HEK293T (cell line): Measurements from ENCODE around the gene PHAF1.

Experiments used
- CTCF ChIA-PET: fragments of 350-600 bp; formaldehyde crosslinking; extraction: SDS; loops from one replicate; lab custom pipeline; 2021; ENCODE audit warnings: antibody characterized with exemption, inconsistent platforms; lab: Yijun Ruan, JAX
- POLR2A ChIA-PET: fragments of 350-600 bp; formaldehyde crosslinking; extraction: SDS; loops from one replicate; lab custom pipeline; 2020; ENCODE audit warnings: antibody characterized with exemption, inconsistent platforms; lab: Yijun Ruan, JAX
- DNase-seq: peaks from one replicate; pipeline ENCODE4 v3.0.0; 2012; ENCODE audit warnings: mixed read lengths; ENCODE audit errors: extremely low spot score
- ARNT ChIP-seq: fragments of 450-650 bp; IDR thresholded peaks from 2 replicates; pipeline ENCODE4 v1.6.1; 2017; ENCODE audit warnings: mild to moderate bottlenecking
- BHLHE40 ChIP-seq: fragments of 450-650 bp; IDR thresholded peaks from 2 replicates; pipeline ENCODE4 v1.6.1; 2016; ENCODE audit warnings: mild to moderate bottlenecking, moderate library complexity, borderline replicate concordance
- CTBP1 ChIP-seq: fragments of 450-650 bp; IDR thresholded peaks from 2 replicates; pipeline ENCODE4 v1.6.1; 2016; ENCODE audit warnings: borderline replicate concordance
- ELF4 ChIP-seq: fragments of 450-650 bp; IDR thresholded peaks from 2 replicates; pipeline ENCODE4 v1.6.1; 2017; ENCODE audit warnings: antibody characterized with exemption
- FOXA1 ChIP-seq: fragments of 450-650 bp; IDR thresholded peaks from 2 replicates; pipeline ENCODE4 v1.6.1; 2016; ENCODE audit warnings: mild to moderate bottlenecking
- FOXK2 ChIP-seq: fragments of 450-650 bp; IDR thresholded peaks from 2 replicates; pipeline ENCODE4 v1.6.1; 2016; ENCODE audit warnings: mild to moderate bottlenecking
- FOXM1 ChIP-seq: fragments of 450-650 bp; IDR thresholded peaks from 2 replicates; pipeline ENCODE4 v1.6.1; 2017; ENCODE audit warnings: mild to moderate bottlenecking, borderline replicate concordance
- HDGF ChIP-seq: fragments of 450-650 bp; IDR thresholded peaks from 2 replicates; pipeline ENCODE4 v1.6.1; 2017; ENCODE audit warnings: antibody characterized with exemption, borderline replicate concordance
- L3MBTL2 ChIP-seq: fragments of 450-650 bp; conservative IDR thresholded peaks from 2 replicates; pipeline ENCODE4 v1.6.1; 2016; ENCODE audit warnings: mild to moderate bottlenecking
- LEF1 ChIP-seq: fragments of 450-650 bp; IDR thresholded peaks from 2 replicates; pipeline ENCODE4 v1.6.1; 2017; ENCODE audit warnings: mild to moderate bottlenecking, borderline replicate concordance
- NFRKB ChIP-seq: fragments of 450-650 bp; IDR thresholded peaks from 2 replicates; pipeline ENCODE4 v1.6.1; 2016; ENCODE audit warnings: mild to moderate bottlenecking, moderate library complexity
- PKNOX1 ChIP-seq: fragments of 450-650 bp; IDR thresholded peaks from 2 replicates; pipeline ENCODE4 v1.6.1; 2016
- SP1 ChIP-seq: fragments of 450-650 bp; IDR thresholded peaks from 2 replicates; pipeline ENCODE4 v1.6.1; 2017
- SUZ12 ChIP-seq: fragments of 450-650 bp; IDR thresholded peaks from 2 replicates; pipeline ENCODE4 v1.6.1; 2016; ENCODE audit warnings: mild to moderate bottlenecking
- TARDBP ChIP-seq: fragments of 450-650 bp; IDR thresholded peaks from 2 replicates; pipeline ENCODE4 v1.6.1; 2016
- ZNF384 ChIP-seq: fragments of 450-650 bp; IDR thresholded peaks from 2 replicates; pipeline ENCODE4 v1.6.1; 2016

PHAF1 gene

GRCh38 chr16:67108489-67108888 is 1.3 kb upstream of the PHAF1 start:
- ChIA-PET POLR2A (no interaction called here), CTCF (no interaction called here)
- DNase-seq: no peak
- TF ChIP-seq LEF1 (no peak), ZNF384 (no peak), ELF4 (no peak), FOXA1 (no peak), CTBP1 (no peak), SP1 (no peak), FOXK2 (no peak), ARNT (no peak), NFRKB (no peak), L3MBTL2 (no peak), BHLHE40 (no peak), HDGF (no peak)

- no peak for TF ChIP-seq ELF4
- no peak for TF ChIP-seq FOXK2
- no peak for TF ChIP-seq SP1
- TF ChIP-seq ZNF384: no peak
- TF ChIP-seq BHLHE40: no peak
- TF ChIP-seq FOXM1: no peak
- no peak for TF ChIP-seq HDGF
- no peak for TF ChIP-seq FOXA1
- no peak for TF ChIP-seq LEF1
- TF ChIP-seq SUZ12: no peak
- no peak for TF ChIP-seq NFRKB
- no peak for TF ChIP-seq L3MBTL2
- TF ChIP-seq CTBP1: no peak
- no peak for TF ChIP-seq ARNT
- TF ChIP-seq TARDBP: no peak
- no peak for TF ChIP-seq PKNOX1
- ChIA-PET CTCF (no interaction called here), POLR2A (no interaction called here)
- DNase-seq: no peak
These were observed 772 bp upstream of the PHAF1 start for GRCh38 chr16:67108931-67109406.

- ChIA-PET CTCF (interaction anchor here (1.2 to 1.9 kb wide), 2 partner anchors 21 to 43 kb away, joined by 3 to 8 read pairs; no protein-coding TSS in a partner anchor), POLR2A (interaction anchor here (1.2 kb wide), 1 partner anchor 179 kb away, joined by 3 read pairs; no protein-coding TSS in a partner anchor)
- no peak for DNase-seq
- TF ChIP-seq NFRKB (no peak), CTBP1 (no peak), FOXK2 (no peak), L3MBTL2 (no peak), FOXA1 (no peak), TARDBP (no peak), FOXM1 (no peak), ZNF384 (no peak), HDGF (no peak), SP1 (no peak), LEF1 (no peak), ELF4 (no peak), SUZ12 (no peak), ARNT (no peak), PKNOX1 (no peak), BHLHE40 (no peak)
These were observed 2.3 kb downstream of the PHAF1 start for GRCh38 chr16:67111951-67112444.

- no peak for DNase-seq
- CTCF ChIA-PET: interaction anchor here (1.9 kb wide), 1 partner anchor 43 kb away, joined by 8 read pairs; no protein-coding TSS in a partner anchor
- TF ChIP-seq LEF1 (no peak), FOXK2 (no peak), FOXM1 (no peak), SUZ12 (no peak), SP1 (no peak), ARNT (no peak), ZNF384 (no peak), L3MBTL2 (no peak), FOXA1 (no peak), BHLHE40 (no peak), HDGF (no peak), CTBP1 (no peak), NFRKB (no peak)
- POLR2A ChIA-PET: interaction anchor here (1.2 kb wide), 1 partner anchor 179 kb away, joined by 3 read pairs; no protein-coding TSS in a partner anchor
These were observed 3.1 kb downstream of the PHAF1 start for GRCh38 chr16:67112591-67113399.

- DNase-seq: no peak
- CTCF ChIA-PET: interaction anchor here (0.6 to 1.1 kb wide), 3 partner anchors 11 to 225 kb away, joined by 3 to 5 read pairs (median 5); no protein-coding TSS in a partner anchor
- POLR2A ChIA-PET: no interaction called here
- TF ChIP-seq NFRKB: no peak
- no peak for TF ChIP-seq SUZ12
- no peak for TF ChIP-seq ARNT
- TF ChIP-seq BHLHE40: no peak
- TF ChIP-seq FOXK2: no peak
- no peak for TF ChIP-seq FOXM1
- TF ChIP-seq L3MBTL2: no peak
- TF ChIP-seq FOXA1: no peak
- no peak for TF ChIP-seq TARDBP
- no peak for TF ChIP-seq HDGF
- TF ChIP-seq PKNOX1: no peak
These were observed 5.1 kb downstream of the PHAF1 start for GRCh38 chr16:67114793-67115192.
